Measurements from ENCODE around the gene TP63. TPM values are rescaled to one million over a fixed set of nuclear protein-coding genes. Genes with fewer than 3 reads are reported as not detected.

Gene TP63
- total and polyA plus RNA-seq, 3 donors from 2014 or later = 5.2 to 10.5 (median 6.0) TPM

- Histone ChIP-seq H3K27ac (no peak overlapping the region), H3K4me1 (no peaks in the 10 kb centered on the region), H3K4me3 (no peak overlapping the region), H3K36me3 (ENCODE audit: low read depth, missing control alignments) (no peaks in the 10 kb centered on the region), H3K27me3 (no peaks in the 10 kb centered on the region), H3K9me3 (no peaks in the 10 kb centered on the region)
- 71 to 73% methylated on average over 2 of the region's 2 CpGs for WGBS, 2 donors
- no peak for DNase-seq
- TF ChIP-seq POLR2A (IDR thresholded peaks at IDR 0.05) (no peak), CTCF (IDR thresholded peaks at IDR 0.05) (no peak)
- intact Hi-C loops (cut with DNase I; ENCODE audit: low total_unique reads) = no loop called here
Observed at GRCh38 chr3:189833266-189833665, 202.1 kb downstream of the TP63 start.

GRCh38 chr3:189833996-189834395, 202.8 kb downstream of the TP63 start:
- Histone ChIP-seq H3K27me3 (no peaks in the 10 kb centered on the region), H3K27ac (no peak overlapping the region), H3K36me3 (ENCODE audit: low read depth, missing control alignments) (no peaks in the 10 kb centered on the region), H3K9me3 (no peaks in the 10 kb centered on the region), H3K4me1 (no peaks in the 10 kb centered on the region), H3K4me3 (no peak overlapping the region)
- intact Hi-C loops (cut with DNase I; ENCODE audit: low total_unique reads) = no loop called here
- WGBS, 2 donors = 87 to 91% methylated on average over 8 of the region's 8 CpGs
- DNase-seq = no peak
- no peak for TF ChIP-seq CTCF (IDR thresholded peaks at IDR 0.05)
- no peak for TF ChIP-seq POLR2A (IDR thresholded peaks at IDR 0.05)

- TF ChIP-seq CTCF (IDR thresholded peaks at IDR 0.05) = no peak
- TF ChIP-seq POLR2A (IDR thresholded peaks at IDR 0.05) = no peak
- WGBS, 2 donors = 84 to 85% methylated on average over 5 of the region's 5 CpGs
- intact Hi-C loops (cut with DNase I; ENCODE audit: low total_unique reads) = no loop called here
- H3K4me3 ChIP-seq = no peak overlapping the region
- no peaks in the 10 kb centered on the region for H3K4me1 ChIP-seq
- H3K9me3 ChIP-seq = no peaks in the 10 kb centered on the region
- H3K36me3 ChIP-seq (ENCODE audit: low read depth, missing control alignments) = no peaks in the 10 kb centered on the region
- H3K27me3 ChIP-seq = no peaks in the 10 kb centered on the region
- no peak overlapping the region for H3K27ac ChIP-seq
- no peak for DNase-seq
Observed at GRCh38 chr3:189834462-189834861, 203.3 kb downstream of the TP63 start.

- no peak for TF ChIP-seq POLR2A (IDR thresholded peaks at IDR 0.05)
- no peak for TF ChIP-seq CTCF (IDR thresholded peaks at IDR 0.05)
- intact Hi-C loops (cut with DNase I; ENCODE audit: low total_unique reads) = no loop called here
- no peaks in the 10 kb centered on the region for H3K36me3 ChIP-seq (ENCODE audit: low read depth, missing control alignments)
- no peaks in the 10 kb centered on the region for H3K9me3 ChIP-seq
- H3K27me3 ChIP-seq = no peaks in the 10 kb centered on the region
- H3K4me1 ChIP-seq = no peaks in the 10 kb centered on the region
- no peak overlapping the region for H3K27ac ChIP-seq
- DNase-seq = no peak
- WGBS, 2 donors = 76 to 80% methylated on average over 5 of the region's 5 CpGs
- H3K4me3 ChIP-seq = no peak overlapping the region
Observed at GRCh38 chr3:189836795-189837194, 205.6 kb downstream of the TP63 start.

GRCh38 chr3:189838291-189838690, 207.1 kb downstream of the TP63 start:
- Histone ChIP-seq H3K4me1 (no peaks in the 10 kb centered on the region), H3K36me3 (ENCODE audit: low read depth, missing control alignments) (no peaks in the 10 kb centered on the region), H3K4me3 (no peak overlapping the region), H3K27me3 (no peaks in the 10 kb centered on the region), H3K27ac (no peak overlapping the region), H3K9me3 (no peaks in the 10 kb centered on the region)
- no peak for DNase-seq
- TF ChIP-seq CTCF (IDR thresholded peaks at IDR 0.05) (no peak), POLR2A (IDR thresholded peaks at IDR 0.05) (no peak)
- intact Hi-C loops (cut with DNase I; ENCODE audit: low total_unique reads) = no loop called here
- 83 to 88% methylated on average over 6 of the region's 6 CpGs for WGBS, 2 donors
